ENCODE measurements around the gene ZNF639.

DNA sequence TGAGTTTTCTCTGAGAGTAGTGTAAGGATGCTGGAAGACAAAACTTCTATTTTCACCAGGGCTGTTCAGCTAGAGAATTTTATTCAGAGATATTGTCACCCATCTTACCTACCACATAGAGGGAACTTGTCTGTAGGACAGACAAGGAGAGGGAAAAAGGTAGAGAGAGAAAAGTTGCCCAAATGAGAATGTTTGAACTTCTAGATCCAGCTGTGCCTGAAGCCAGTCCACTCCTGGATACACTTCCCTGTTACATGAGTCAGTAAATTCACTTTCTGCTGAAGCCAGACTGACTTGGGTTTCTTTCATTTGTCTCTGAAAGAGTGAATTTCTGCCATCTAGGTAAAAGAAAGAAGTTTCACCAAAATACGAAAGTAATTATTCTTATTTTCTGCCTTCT, 44.7 kb upstream of the ZNF639 start:
- TF ChIP-seq POLR2A (IDR thresholded peaks at IDR 0.05) (no peak), POLR2AphosphoS5 (IDR thresholded peaks at IDR 0.05; ENCODE audit: insufficient read depth in 1 of 2, low read depth in 1 of 2) (no peak)
- TF ChIP-seq, protein P1, sequence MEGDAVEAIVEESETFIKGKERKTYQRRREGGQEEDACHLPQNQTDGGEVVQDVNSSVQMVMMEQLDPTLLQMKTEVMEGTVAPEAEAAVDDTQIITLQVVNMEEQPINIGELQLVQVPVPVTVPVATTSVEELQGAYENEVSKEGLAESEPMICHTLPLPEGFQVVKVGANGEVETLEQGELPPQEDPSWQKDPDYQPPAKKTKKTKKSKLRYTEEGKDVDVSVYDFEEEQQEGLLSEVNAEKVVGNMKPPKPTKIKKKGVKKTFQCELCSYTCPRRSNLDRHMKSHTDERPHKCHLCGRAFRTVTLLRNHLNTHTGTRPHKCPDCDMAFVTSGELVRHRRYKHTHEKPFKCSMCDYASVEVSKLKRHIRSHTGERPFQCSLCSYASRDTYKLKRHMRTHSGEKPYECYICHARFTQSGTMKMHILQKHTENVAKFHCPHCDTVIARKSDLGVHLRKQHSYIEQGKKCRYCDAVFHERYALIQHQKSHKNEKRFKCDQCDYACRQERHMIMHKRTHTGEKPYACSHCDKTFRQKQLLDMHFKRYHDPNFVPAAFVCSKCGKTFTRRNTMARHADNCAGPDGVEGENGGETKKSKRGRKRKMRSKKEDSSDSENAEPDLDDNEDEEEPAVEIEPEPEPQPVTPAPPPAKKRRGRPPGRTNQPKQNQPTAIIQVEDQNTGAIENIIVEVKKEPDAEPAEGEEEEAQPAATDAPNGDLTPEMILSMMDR (IDR thresholded peaks at IDR 0.05): no peak

All from vagina (tissue), 2 donors.